ENCODE results near the gene TSPY1. TPM values are rescaled to one million over a fixed set of nuclear protein-coding genes. Genes with fewer than 3 reads are reported as not detected.
"Not testable (repeated sequence)": the region's sequence is repeated elsewhere in the genome, so short reads cannot be mapped to it uniquely, and the experiment has no call there.

Gene TSPY1
- not detected for total RNA-seq
- long read RNA-seq: 0 reads

DNA sequence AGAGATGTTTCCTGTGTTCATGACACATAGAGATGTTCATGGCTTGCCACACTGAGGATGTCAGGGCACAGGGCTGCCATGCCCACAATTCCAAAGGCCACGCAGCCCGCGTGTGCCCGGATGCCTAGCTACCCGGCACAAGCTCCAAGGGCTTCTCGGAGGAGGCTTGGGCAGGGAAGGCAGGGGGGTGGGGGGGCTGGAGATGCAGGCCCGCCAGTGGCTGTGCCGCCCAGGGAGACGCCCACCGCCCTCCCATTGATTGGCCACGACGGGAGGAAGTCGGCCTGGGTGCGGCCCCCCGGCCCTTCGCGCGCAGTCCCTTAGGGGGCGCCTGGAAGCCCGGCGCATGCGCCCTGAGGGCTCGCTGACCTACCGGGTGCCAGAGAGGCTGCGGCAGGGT lies at the start of gene TSPY1:
Gene TSPY1, plus strand, starts transcription at position 301 of the 400 bp plus-strand sequence. Its CDS starts 46 bp downstream, at position 347.
- DNase-seq; intact Hi-C loops (cut with micrococcal nuclease); ATAC-seq: not testable (repeated sequence)

GRCh38 chrY:9486967-9487366 lies 20.2 kb downstream of the TSPY1 start, which contains the start of gene TSPY9:
TSS of gene TSPY9 (plus strand) at chrY:9487267. CDS start at chrY:9487313, 46 bp downstream.
- ATAC-seq; intact Hi-C loops (cut with micrococcal nuclease); DNase-seq: not testable (repeated sequence)

DNA sequence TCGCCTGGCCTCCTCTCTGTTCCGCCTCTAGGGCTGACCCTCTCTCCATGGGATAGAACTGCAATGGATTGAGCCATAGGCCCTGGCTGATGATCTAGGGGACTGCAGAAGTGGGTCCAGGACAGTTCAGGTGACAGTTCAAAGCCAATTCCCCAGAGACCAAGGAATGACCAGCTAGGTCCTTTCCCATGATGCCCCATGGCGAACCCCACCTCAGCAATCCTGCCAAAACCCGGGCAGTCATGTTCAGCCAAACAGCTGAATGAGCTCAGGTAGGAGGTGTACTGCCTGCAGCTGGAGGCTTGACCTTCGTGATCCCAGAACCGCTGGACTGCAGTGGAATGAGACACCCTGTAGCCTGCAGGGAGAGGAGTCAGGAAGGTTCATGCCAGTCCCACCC lies 37.6 kb downstream of the TSPY1 start:
- intact Hi-C loops (cut with micrococcal nuclease); ATAC-seq: not testable (repeated sequence)
- peak; percentile 10 for DNase-seq

DNA sequence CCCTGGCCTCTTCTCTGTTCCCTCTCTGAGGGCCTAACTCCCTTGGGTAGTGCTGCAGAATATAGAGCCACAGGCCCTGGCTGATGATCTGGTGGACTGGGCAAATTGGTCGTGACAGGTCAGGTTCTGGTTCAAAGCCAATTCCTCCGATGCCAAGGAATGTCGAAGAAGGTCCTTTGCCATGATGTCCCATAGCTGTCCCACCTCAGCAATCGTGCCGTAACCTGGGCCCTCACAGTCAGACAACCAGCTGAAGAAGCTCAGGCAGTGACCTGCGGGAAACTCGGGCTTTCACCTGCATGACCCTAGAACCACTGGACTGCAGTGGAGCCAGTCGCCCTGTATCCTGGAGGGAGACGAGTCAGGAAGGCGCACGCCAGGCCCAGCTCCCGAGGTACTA lies 49.5 kb downstream of the TSPY1 start:
- ATAC-seq; intact Hi-C loops (cut with micrococcal nuclease): not testable (repeated sequence)
- DNase-seq: peak; percentile 9

Other genes starting within 250 kb of the TSPY1 start
- not detected for gene TSPY4, start 129.5 kb upstream of the TSPY1 start, total RNA-seq
- gene TSPY8, start 109.2 kb upstream of the TSPY1 start, total RNA-seq: not detected
- not detected for gene TSPY3, start 68.5 kb upstream of the TSPY1 start, total RNA-seq
- gene TSPY9, start 20.3 kb downstream of the TSPY1 start, total RNA-seq: not detected
- not detected for gene TSPY10, start 60.9 kb downstream of the TSPY1 start, total RNA-seq

Data from left ventricle myocardium superior (tissue), 1 donor.